HepG2 (cell line): ENCODE data around the gene OR5A2. TPM values are rescaled to one million over a fixed set of nuclear protein-coding genes. Genes with fewer than 3 reads are reported as not detected.

Experiments used
- ATAC-seq: fragments of 200-7000 bp; cut with Tn5 transposase; 3 replicates; pipeline ENCODE4 v1.9.1; 2020; ENCODE audit warnings: mild to moderate bottlenecking, moderate library complexity
- BruUV-seq: library from RNA; stranded (reverse); fragments of 400-500 nt; replicated peaks from 2 replicates; lab custom pipeline; 2021; lab: Mats Ljungman, UMichigan
- CTCF ChIA-PET: fragments of 300-600 bp; formaldehyde crosslinking; extraction: SDS; loops from one replicate; lab custom pipeline; 2021; ENCODE audit warnings: low total read pairs, inconsistent platforms, low intra/inter-chr PET ratio; lab: Yijun Ruan, JAX
- POLR2A ChIA-PET: fragments of 350-600 bp; sonication (Branson Sonifier 250); formaldehyde crosslinking; loops from one replicate; lab custom pipeline; 2020; ENCODE audit warnings: antibody characterized with exemption, inconsistent platforms; lab: Yijun Ruan, JAX
- DNase-seq: peaks from one replicate; pipeline ENCODE4 v3.0.0-alpha.2; 2015; ENCODE audit warnings: low spot score
- FAIRE-seq: peaks from 3 replicates; lab custom pipeline; 2011; peaks lifted over from hg19 to GRCh38; lab: Jason Lieb, UNC
- H2AFZ ChIP-seq: one replicate; pipeline ENCODE4 v1.6.1; 2011; ENCODE audit warnings: low read length, inconsistent platforms
- H3K27ac ChIP-seq: fragments of 300-600 bp; 3 replicates; pipeline ENCODE4 v1.8.0; 2011; ENCODE audit warnings: mixed run types, mild to moderate bottlenecking, mixed read lengths, low read length, inconsistent platforms; ENCODE audit not compliant: insufficient read depth; ENCODE audit errors: extremely low read length
- H3K27me3 ChIP-seq, 2 experiments: fragments of 200-600 bp in 1 of 2; 2 replicates in 1 of 2; 3 replicates in 1 of 2; pipeline versions ENCODE4 v1.6.0 to v1.8.0; 2011; ENCODE audit warnings: low read length in 2 of 2, mild to moderate bottlenecking in 2 of 2, moderate library complexity in 2 of 2, inconsistent platforms in 1 of 2; ENCODE audit not compliant: insufficient read depth in 2 of 2, control insufficient read depth in 1 of 2
- H3K36me3 ChIP-seq, 2 experiments: fragments of 200-600 bp in 1 of 2; replicated peaks in 1 of 2; 2 replicates in 1 of 2; 3 replicates in 1 of 2; pipeline versions ENCODE4 v1.5.1 to v1.8.0; 2011; ENCODE audit warnings: low read length in 2 of 2, inconsistent platforms in 1 of 2; ENCODE audit not compliant: insufficient read depth in 2 of 2, control insufficient read depth in 1 of 2
- H3K4me1 ChIP-seq: 2 replicates; pipeline ENCODE4 v1.5.1; 2012; ENCODE audit warnings: low read length, inconsistent platforms; ENCODE audit not compliant: insufficient read depth
- H3K4me2 ChIP-seq: 2 replicates; pipeline ENCODE4 v1.6.0; 2011; ENCODE audit warnings: low read depth, low read length, inconsistent platforms
- H3K4me3 ChIP-seq, 3 experiments: fragments of 200-600 bp in 1 of 3; sonication (generic), shearing (Covaris generic) in 1 of 3; replicated peaks in 1 of 3; 2 replicates each; pipeline ENCODE4 v1.5.1; 2011 to 2016; ENCODE audit warnings: low read length in 3 of 3, inconsistent platforms in 2 of 3, low read depth in 2 of 3, mild to moderate bottlenecking in 2 of 3, control low read depth in 1 of 3, mixed read lengths in 1 of 3; ENCODE audit not compliant: insufficient read depth in 1 of 3
- H3K79me2 ChIP-seq: one replicate; pipeline ENCODE4 v1.6.1; 2011; ENCODE audit warnings: low read length, inconsistent platforms; ENCODE audit not compliant: insufficient read depth
- H3K9ac ChIP-seq: 2 replicates; pipeline ENCODE4 v1.6.0; 2011; ENCODE audit warnings: mild to moderate bottlenecking, low read depth, low read length, inconsistent platforms; ENCODE audit not compliant: insufficient read depth
- H3K9me3 ChIP-seq: 2 replicates; pipeline ENCODE4 v1.5.1; 2012; ENCODE audit warnings: mild to moderate bottlenecking, low read length
- H4K20me1 ChIP-seq: 2 replicates; pipeline ENCODE4 v1.6.0; 2011; ENCODE audit warnings: inconsistent platforms, mild to moderate bottlenecking, low read length, moderate library complexity; ENCODE audit not compliant: insufficient read depth
- ASH2L ChIP-seq: fragments of 300-600, 200-600 bp; sonication (generic); IDR thresholded peaks from 2 replicates; pipeline ENCODE4 v1.7.0; 2017; ENCODE audit warnings: low read depth, mild to moderate bottlenecking, moderate library complexity, mixed read lengths, low read length; ENCODE audit not compliant: insufficient read length
- GPBP1L1 ChIP-seq: sonication (generic); formaldehyde crosslinking; IDR thresholded peaks from 2 replicates; pipeline ENCODE4 v1.5.0; 2020; ENCODE audit warnings: mild to moderate bottlenecking, missing genetic modification reagents
- HIC2 ChIP-seq: sonication (generic); formaldehyde crosslinking; IDR thresholded peaks from 2 replicates; pipeline ENCODE4 v1.9.0; 2022; ENCODE audit warnings: low read depth, missing genetic modification reagents
- HNF1A ChIP-seq, 2 experiments: sonication (generic) in 1 of 2; formaldehyde crosslinking in 1 of 2; IDR thresholded peaks; 2 replicates each; pipeline versions ENCODE4 v1.4.0 to v1.6.1; 2016 to 2020; ENCODE audit warnings: borderline replicate concordance in 1 of 2, low read depth in 1 of 2, mild to moderate bottlenecking in 1 of 2, missing genetic modification reagents in 1 of 2
- IKZF4 ChIP-seq: sonication (generic); formaldehyde crosslinking; IDR thresholded peaks from 2 replicates; pipeline ENCODE4 v1.5.1; 2020; ENCODE audit warnings: borderline replicate concordance, mild to moderate bottlenecking, low read depth, missing genetic modification reagents; ENCODE audit errors: not compliant biosample characterization
- KAT7 ChIP-seq: IDR thresholded peaks from 2 replicates; pipeline ENCODE4 v1.6.1; 2018; ENCODE audit warnings: borderline replicate concordance, missing compliant biosample characterization
- MAFK ChIP-seq, 2 experiments: IDR thresholded peaks in 1 of 2; conservative IDR thresholded peaks in 1 of 2; 2 replicates each; pipeline ENCODE4 v1.6.1; 2011; ENCODE audit warnings: improper control_type of control experiment in 2 of 2, low read length in 2 of 2
- MIER2 ChIP-seq: IDR thresholded peaks from 2 replicates; pipeline ENCODE4 v1.6.1; 2016; ENCODE audit warnings: missing biosample characterization, missing genetic modification reagents
- MXI1 ChIP-seq: IDR thresholded peaks from 3 replicates; pipeline ENCODE4 v1.6.1; 2012; ENCODE audit warnings: low read depth, low read length, inconsistent platforms, borderline replicate concordance
- THYN1 ChIP-seq: sonication (generic); formaldehyde crosslinking; IDR thresholded peaks from 2 replicates; pipeline ENCODE4 v1.8.1; 2023; ENCODE audit warnings: low read depth, mild to moderate bottlenecking, moderate library complexity, missing genetic modification reagents, borderline replicate concordance
- ZNF501 ChIP-seq: sonication (generic); formaldehyde crosslinking; IDR thresholded peaks from 2 replicates; pipeline ENCODE4 v1.5.1; 2020; ENCODE audit warnings: mild to moderate bottlenecking, moderate library complexity, missing genetic modification reagents
- WGBS: methylation state at CpG from one replicate; pipeline ENCODE4 v1.1.6; 2017; ENCODE audit warnings: low lambda C conversion rate; 5-methylcytosine and 5-hydroxymethylcytosine counted together
- in situ Hi-C: cut with HindIII; loops from 2 replicates; pipeline ENCODE4 v1.10.0; 2017; ENCODE audit warnings: low pct_unique_long_range_greater_than_20kb; ENCODE audit not compliant: extremely low pct_ligation_motif_present
- intact Hi-C: fragments of 100-400 bp; cut with micrococcal nuclease; formaldehyde crosslinking; loops from one replicate; pipeline ENCODE4 v1.10.0; 2022; ENCODE audit not compliant: unreplicated experiment
- polyA plus RNA-seq, 8 experiments: library from polyadenylated mRNA; depleted of rRNA in 3 of 8; stranded (reverse) in 7 of 8; unstranded in 1 of 8; fragments of >200 nt; fragmentation: Illumina TruSeq in 4 of 8; extraction: Trizol in 4 of 8; gene quantifications; 2 replicates each; pipeline versions ENCODE4 v1.2.1 to v1.2.3, GENCODE V29; 2011 to 2016; ENCODE audit warnings: low read depth in 4 of 8, missing spikeins in 1 of 8, mixed read lengths in 1 of 8; ENCODE audit not compliant: insufficient read depth in 1 of 8
- total RNA-seq, 5 experiments: library from RNA; depleted of rRNA; stranded (reverse); fragments of >200 nt; fragmentation: Illumina TruSeq; extraction: Trizol; gene quantifications; 2 replicates each; pipeline ENCODE4 v1.2.3, GENCODE V29; 2016; ENCODE audit warnings: low read depth in 1 of 5

OR5A2 gene
- total and polyA plus RNA-seq, 2 of the 13 experiments (the other 11 are each of a cell fraction or from before 2014, with no cell fraction given) = not detected

- DNase-seq = no peak
Measured at GRCh38 chr11:59456661-59457060, 30.4 kb upstream of the OR5A2 start, which contains the start of gene OR4D6. TSS of gene OR4D6 (plus strand) at chr11:59456961. CDS start at chr11:59456961, 0 bp downstream.

More at GRCh38 chr11:59456661-59457060, 30.4 kb upstream of the OR5A2 start, which contains the start of gene OR4D6:
- H3K27me3 ChIP-seq = peaks cover 0 to 4% of the 10 kb centered on the region in 2 experiments; a peak in 1 of 5 replicates
- no peak for ATAC-seq
- H3K27ac ChIP-seq = no peak within 1 kb of the TSS
- intact Hi-C loops = no loop called here
- BruUV-seq = no TSS peak
- CTCF ChIA-PET = no interaction called here
- TF ChIP-seq KAT7 (CRISPR knock-in tag) (no peak), MXI1 (no peak), HNF1A (IDR thresholded peaks at IDR 0.05; ENCODE audit: low read depth) (no peak), HNF1A (CRISPR knock-in tag; IDR thresholded peaks at IDR 0.05; ENCODE audit: borderline replicate concordance) (no peak), ZNF501 (CRISPR knock-in tag) (no peak), ASH2L (no peak), HIC2 (CRISPR knock-in tag) (no peak), MAFK (conservative IDR thresholded peaks at IDR 0.05 in 1 of 2, IDR thresholded peaks at IDR 0.05 in 1 of 2; ENCODE audit: low read length in 2 of 2) (no peak), GPBP1L1 (CRISPR knock-in tag) (no peak), IKZF4 (no peak), MIER2 (CRISPR knock-in tag) (no peak), THYN1 (CRISPR knock-in tag) (no peak)
- in situ Hi-C loops = no loop called here
- no peak within 1 kb of the TSS for H3K4me3 ChIP-seq
- H3K4me2 ChIP-seq = no peak within 1 kb of the TSS
- no peak within 1 kb of the TSS for H3K9ac ChIP-seq
- 0% methylated on average over 2 of the region's 2 CpGs for WGBS
- no peak for FAIRE-seq
- no peaks in the 10 kb centered on the region for H3K9me3 ChIP-seq
- H3K4me1 ChIP-seq = no peaks in the 10 kb centered on the region
- H3K36me3 ChIP-seq = no peaks in the 10 kb centered on the region
- no peaks in the 10 kb centered on the region for H3K79me2 ChIP-seq
- H2AFZ ChIP-seq = no peak within 1 kb of the TSS
- POLR2A ChIA-PET = no interaction called here
- no peaks in the 10 kb centered on the region for H4K20me1 ChIP-seq
